Ovary (tissue), 9 donors: ENCODE data around the gene AGPS. TPM values are rescaled to one million over a fixed set of nuclear protein-coding genes. Genes with fewer than 3 reads are reported as not detected.

ENCODE experiments used
- DNase-seq, 5 donors: peaks; one replicate each; pipeline ENCODE4 v3.0.0-alpha.2; 2019 to 2020
- H3K27ac ChIP-seq, 2 donors: fragments of 200-600 bp; one replicate each; pipeline versions ENCODE4 v1.5.1 to v1.8.0; 2019 to 2022
- H3K27me3 ChIP-seq: fragments of 200-600 bp; one replicate; pipeline ENCODE4 v1.8.0; 2022
- H3K36me3 ChIP-seq: fragments of 200-600 bp; sonication (generic); one replicate; pipeline ENCODE4 v1.5.1; 2019
- H3K4me1 ChIP-seq: one replicate; pipeline ENCODE4 v1.8.1; 2013; ENCODE audit warnings: mild to moderate bottlenecking, moderate library complexity; ENCODE audit not compliant: insufficient read depth
- H3K4me3 ChIP-seq: fragments of 200-600 bp; sonication (generic); one replicate; pipeline ENCODE4 v1.5.1; 2017
- H3K9me3 ChIP-seq, 2 donors: fragments of 200-600 bp in 1 of 2; sonication (generic) in 1 of 2; one replicate each; pipeline versions ENCODE4 v1.5.1 to v1.8.1; 2013 to 2019; ENCODE audit warnings: mild to moderate bottlenecking in 1 of 2, moderate library complexity in 1 of 2
- CTCF ChIP-seq, 3 donors: fragments of 450-650 bp in 2 of 3; fragments of 200-600 bp in 1 of 3; IDR thresholded peaks; one replicate each; pipeline versions ENCODE4 v1.5.1 to v1.8.0; 2016 to 2022; ENCODE audit warnings: antibody characterized with exemption in 3 of 3, mild to moderate bottlenecking in 1 of 3
- EP300 ChIP-seq: sonication (generic); formaldehyde crosslinking; IDR thresholded peaks from one replicate; pipeline ENCODE4 v1.6.1; 2017; ENCODE audit warnings: antibody characterized with exemption
- POLR2A ChIP-seq: fragments of 450-650 bp; IDR thresholded peaks from one replicate; pipeline ENCODE4 v1.6.1; 2017; ENCODE audit warnings: antibody characterized with exemption, mild to moderate bottlenecking, moderate library complexity
- WGBS, 3 donors: extraction: QIAGEN DNeasy Blood & Tissue Kit in 1 of 3; methylation state at CpG; one replicate each; pipeline versions ENCODE4 v1.1.5 to v1.1.7; 2013 to 2017; 5-methylcytosine and 5-hydroxymethylcytosine counted together
- intact Hi-C, 4 donors: fragments of 100-400 bp; cut with DNase I; formaldehyde crosslinking; loops; one replicate each; pipeline versions ENCODE4 v1.11.0 to v1.15.1; 2022 to 2023
- polyA plus RNA-seq, 2 donors: library from polyadenylated mRNA; stranded (reverse); fragments of 200-250 nt in 1 of 2; fragments of 350-450 nt in 1 of 2; fragmentation: Illumina TruSeq in 1 of 2; extraction: RNeasy Lipid Tissue Mini Kit (QIAGEN cat#74804) in 1 of 2; gene quantifications; one replicate each; pipeline ENCODE4 v1.2.3, GENCODE V29; 2013 to 2014
- total RNA-seq, 7 donors: library from RNA; depleted of rRNA in 2 of 7; stranded (reverse); fragments of >200 nt in 2 of 7; fragmentation: NEBNext Ultra II Directional in 3 of 7; extraction: Animal tissue kit (Norgen Biotek cat#: 25700) in 3 of 7; gene quantifications; one replicate each; pipeline versions ENCODE4 v1.1.0 to v1.2.4, GENCODE V29; 2016 to 2023
- donor health status: DM: no; HTN: no; CAD: no; lungs with moderate emphysema.
- donor health status: DM: no; HTN: no; CAD: no.
- donor health status: Bipolar disorder and iron deficiency.
- donor health status: DM: yes; HTN: yes; CAD: no.
- donor health status: DM: no; HTN: no; CAD: no.
- donor health status: DM: yes; HTN: yes; CAD: no.

AGPS gene
- total and polyA plus RNA-seq, 9 donors, result 5.4 to 31.5 (median 21.3) TPM

GRCh38 chr2:177575358-177575757 is 182.8 kb downstream of the AGPS start:
- TF ChIP-seq CTCF (IDR thresholded peaks at IDR 0.05) (no peak), EP300 (no peak), POLR2A (no peak)

GRCh38 chr2:177577075-177577474 is 184.5 kb downstream of the AGPS start:
- intact Hi-C loops, result no loop called here
- Histone ChIP-seq H3K36me3 (no peaks in the 10 kb centered on the region), H3K27me3 (no peaks in the 10 kb centered on the region), H3K4me1 (no peaks in the 10 kb centered on the region), H3K27ac (no peak overlapping the region), H3K9me3 (no peaks in the 10 kb centered on the region), H3K4me3 (no peak overlapping the region)
- no peak for DNase-seq
- TF ChIP-seq CTCF (IDR thresholded peaks at IDR 0.05) (no peak), EP300 (no peak), POLR2A (no peak)
- 92 to 95% (median 94%) methylated on average over 1 of the region's 1 CpG for WGBS, 3 donors

More at GRCh38 chr2:177575358-177575757, 182.8 kb downstream of the AGPS start:
- WGBS, 3 donors, result 92 to 99% (median 95%) methylated on average over 2 of the region's 2 CpGs
- intact Hi-C loops, result no loop called here
- H3K27ac ChIP-seq, result no peak overlapping the region
- H3K9me3 ChIP-seq, result no peaks in the 10 kb centered on the region
- H3K36me3 ChIP-seq, result no peaks in the 10 kb centered on the region
- DNase-seq, result no peak
- no peaks in the 10 kb centered on the region for H3K4me1 ChIP-seq
- H3K27me3 ChIP-seq, result no peaks in the 10 kb centered on the region
- H3K4me3 ChIP-seq, result no peak overlapping the region

GRCh38 chr2:177578454-177578853 is 185.9 kb downstream of the AGPS start:
- intact Hi-C loops, result no loop called here
- DNase-seq, result no peak
- H3K27me3 ChIP-seq, result no peaks in the 10 kb centered on the region
- TF ChIP-seq POLR2A, result no peak
- no peak for TF ChIP-seq EP300
- TF ChIP-seq CTCF (IDR thresholded peaks at IDR 0.05), result no peak
- H3K4me1 ChIP-seq, result no peaks in the 10 kb centered on the region
- 77 to 85% (median 80%) methylated on average over 3 of the region's 3 CpGs for WGBS, 3 donors
- no peak overlapping the region for H3K4me3 ChIP-seq
- H3K9me3 ChIP-seq, result no peaks in the 10 kb centered on the region
- no peaks in the 10 kb centered on the region for H3K36me3 ChIP-seq
- H3K27ac ChIP-seq, result no peak overlapping the region

- H3K36me3 ChIP-seq, result no peaks in the 10 kb centered on the region
- no peak overlapping the region for H3K27ac ChIP-seq
- H3K27me3 ChIP-seq, result no peaks in the 10 kb centered on the region
- intact Hi-C loops, result no loop called here
- no peaks in the 10 kb centered on the region for H3K9me3 ChIP-seq
- 77 to 88% (median 79%) methylated on average over 3 of the region's 3 CpGs for WGBS, 3 donors
- no peaks in the 10 kb centered on the region for H3K4me1 ChIP-seq
- DNase-seq, result no peak
- TF ChIP-seq CTCF (IDR thresholded peaks at IDR 0.05) (no peak), POLR2A (no peak), EP300 (no peak)
- H3K4me3 ChIP-seq, result no peak overlapping the region
These were observed 187.0 kb downstream of the AGPS start for GRCh38 chr2:177579486-177580036.
